GM04503 (cell line): ENCODE data around the gene SLC6A15.

ENCODE experiments used
- DNase-seq: peaks from one replicate; pipeline ENCODE4 v3.0.0-alpha.2; 2012; ENCODE audit warnings: low read depth

Gene SLC6A15

DNA sequence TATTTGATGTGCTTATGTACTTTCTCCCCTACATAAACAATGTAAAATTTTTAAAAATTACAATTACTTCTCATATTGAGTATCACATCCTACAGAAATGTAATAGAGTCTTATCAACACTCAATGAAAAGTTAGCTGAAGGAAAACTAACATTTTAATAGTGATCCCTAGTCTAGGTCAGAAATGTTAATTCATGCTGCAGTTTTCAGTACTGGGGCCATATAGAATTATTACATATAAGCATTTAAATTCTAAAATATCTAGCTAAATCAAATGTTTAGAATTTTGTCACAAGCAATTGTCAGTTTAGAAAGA lies 37.8 kb downstream of the SLC6A15 start:
- DNase-seq: no peak

- DNase-seq: peak; percentile 14
Observed at GRCh38 chr12:84874125-84874824, 38.3 kb downstream of the SLC6A15 start.

- DNase-seq: no peak
Observed at GRCh38 chr12:84862186-84862585, 50.4 kb downstream of the SLC6A15 start.

DNA sequence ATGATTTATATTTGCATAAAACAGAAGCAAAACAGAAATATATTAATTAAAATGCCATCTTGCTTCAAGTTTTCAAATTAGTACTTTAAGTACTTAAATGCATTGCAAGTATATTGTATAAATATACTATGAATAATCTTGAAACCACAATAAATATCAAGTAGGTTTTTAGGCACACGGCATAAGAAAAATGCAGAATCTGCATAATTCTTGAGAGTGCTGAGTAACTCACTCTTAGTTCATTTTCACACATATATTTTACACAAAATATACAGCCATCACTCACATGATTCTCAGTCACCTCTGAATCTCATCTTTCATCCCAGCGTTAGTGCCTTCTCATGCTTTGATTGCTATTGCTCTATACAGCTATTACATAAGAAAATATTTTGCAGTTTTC lies 51.9 kb downstream of the SLC6A15 start:
- no peak for DNase-seq

DNA sequence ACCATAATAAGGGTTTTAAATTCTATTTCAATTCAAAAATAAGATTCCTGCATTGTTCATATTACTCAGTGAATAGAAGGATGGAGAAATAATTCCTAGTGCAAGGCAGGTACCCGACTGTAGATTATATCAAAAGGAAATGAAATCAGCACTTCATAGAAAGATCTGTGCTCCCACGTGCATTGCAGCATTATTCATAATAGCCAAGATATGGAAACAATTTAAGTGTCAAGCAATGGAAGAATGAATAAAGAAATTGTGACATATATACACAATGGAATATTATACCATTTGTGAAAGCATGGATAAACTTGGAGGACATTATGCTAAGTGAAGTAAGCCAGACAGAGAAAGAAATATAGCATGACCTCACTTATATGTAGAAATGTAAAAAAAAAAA lies 53.8 kb downstream of the SLC6A15 start:
- DNase-seq: no peak

- DNase-seq: no peak
Observed at GRCh38 chr12:84857525-84858208, 54.9 kb downstream of the SLC6A15 start.

DNA sequence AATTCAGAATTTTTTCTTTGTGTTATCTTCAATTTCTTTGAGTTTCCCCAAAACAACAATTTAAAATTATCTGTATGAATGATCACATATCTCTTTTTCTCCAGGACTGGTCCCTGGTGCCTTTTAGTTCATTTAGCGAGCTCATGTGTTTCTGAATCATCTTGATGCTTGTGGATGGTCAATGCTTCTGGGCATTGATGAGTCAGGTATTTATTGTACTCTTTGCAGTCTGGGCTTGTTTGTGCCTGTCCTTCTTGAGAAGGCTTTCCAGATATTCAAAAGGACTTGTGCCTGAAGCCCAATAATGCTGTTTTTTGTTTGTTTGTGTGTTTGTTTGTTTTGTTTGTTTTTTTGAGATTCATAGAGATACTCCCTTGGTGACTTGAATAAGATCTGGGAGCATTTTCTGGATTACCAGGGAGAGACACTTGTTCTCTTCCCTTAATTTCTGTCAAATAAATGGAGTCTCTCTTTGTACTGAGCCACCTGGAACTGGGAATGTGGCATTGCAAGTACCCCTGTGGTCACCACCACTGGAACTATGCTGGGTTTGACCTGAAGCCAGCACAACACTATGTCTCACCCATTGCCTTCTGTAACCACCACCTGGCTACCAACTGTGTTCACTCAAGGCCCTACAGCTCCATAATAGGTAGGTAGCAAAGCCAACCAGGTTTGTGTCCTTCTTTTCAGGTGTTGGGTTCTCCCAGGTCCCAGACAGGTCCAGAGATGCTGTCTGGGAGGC lies 56.3 kb downstream of the SLC6A15 start:
- no peak for DNase-seq

GRCh38 chr12:84843593-84844144 lies 68.9 kb downstream of the SLC6A15 start:
- no peak for DNase-seq

DNA sequence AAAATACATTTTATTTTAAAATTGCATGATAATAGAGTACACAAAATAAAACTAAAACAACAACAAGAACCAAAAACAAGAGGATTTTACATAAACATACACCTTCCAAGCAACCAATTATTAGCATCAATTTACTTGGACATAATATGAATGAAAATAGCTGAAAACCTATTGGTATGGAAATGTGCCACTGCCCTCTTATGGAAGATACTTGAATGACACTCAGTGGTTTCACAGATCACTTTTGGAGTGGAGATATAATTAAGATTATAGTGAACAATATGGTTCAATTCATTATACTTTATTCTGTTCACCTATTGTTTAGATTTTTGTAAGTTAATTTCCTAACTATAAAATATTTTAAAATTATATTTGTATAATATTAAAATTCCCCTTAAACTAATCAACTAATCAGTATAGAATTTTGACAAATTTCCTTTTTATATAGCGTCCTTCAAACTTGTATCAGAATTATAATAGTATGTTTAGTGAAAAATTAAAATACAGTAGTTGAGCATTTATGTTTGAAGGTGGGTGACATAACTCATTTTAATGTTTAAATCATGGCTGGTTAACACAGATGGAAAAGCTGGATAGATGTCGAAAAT lies 70.1 kb downstream of the SLC6A15 start:
- no peak for DNase-seq

DNA sequence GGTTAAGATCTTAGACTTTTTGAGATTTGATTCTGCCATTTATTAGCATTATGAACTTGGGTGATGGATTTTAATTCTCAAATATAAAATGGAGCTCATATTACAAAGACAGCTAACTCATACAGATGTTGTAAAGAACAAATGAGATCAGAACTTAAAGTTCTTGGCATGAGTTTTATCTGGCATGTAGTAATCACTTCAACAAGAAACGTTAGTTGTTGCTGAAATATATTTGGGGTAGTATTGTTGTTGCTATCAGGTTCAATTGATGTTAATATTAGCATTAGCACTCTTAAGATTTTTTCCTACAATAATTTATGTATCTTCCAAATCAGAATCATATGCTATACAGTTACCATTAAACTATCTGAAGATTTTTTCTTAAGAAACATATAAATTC lies 71.0 kb downstream of the SLC6A15 start:
- DNase-seq: no peak

DNA sequence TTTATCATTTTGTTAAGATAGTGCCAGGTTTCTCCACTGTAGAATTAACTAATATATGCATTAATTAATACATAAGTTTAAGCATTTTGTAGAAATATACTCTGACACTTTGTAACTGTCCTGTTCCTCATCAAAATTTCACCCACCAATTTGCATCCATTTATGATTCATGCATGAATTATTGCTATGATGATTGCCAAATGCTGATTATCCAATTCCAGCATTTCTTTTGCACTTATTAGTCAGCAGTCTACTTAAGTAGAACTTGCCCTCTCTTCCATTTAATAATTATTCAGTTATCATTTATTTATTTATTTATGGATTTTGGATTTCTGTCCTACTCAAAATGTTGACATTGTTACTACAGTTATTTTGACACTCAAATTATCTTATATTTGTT lies 72.2 kb downstream of the SLC6A15 start:
- no peak for DNase-seq

GRCh38 chr12:84826925-84827324 lies 85.7 kb downstream of the SLC6A15 start:
- no peak for DNase-seq

DNA sequence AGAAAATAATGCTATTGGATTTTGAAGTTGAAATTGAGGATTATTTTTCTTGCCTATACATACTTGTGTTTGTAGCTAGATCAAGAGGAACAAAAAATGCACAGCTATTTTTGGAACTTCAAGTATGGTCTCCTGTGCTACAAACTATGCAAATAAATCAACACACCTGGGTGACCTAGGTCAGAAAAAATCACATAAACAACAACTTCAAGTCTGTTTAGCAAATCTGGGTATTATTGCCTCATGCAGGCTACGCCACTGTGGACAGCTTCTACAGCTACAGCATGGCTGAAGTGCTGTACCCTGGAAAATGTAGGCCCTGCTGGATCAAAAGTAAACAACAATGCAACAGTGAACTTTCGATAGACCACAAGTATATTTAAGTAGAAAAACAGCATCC lies 87.5 kb downstream of the SLC6A15 start:
- no peak for DNase-seq

DNA sequence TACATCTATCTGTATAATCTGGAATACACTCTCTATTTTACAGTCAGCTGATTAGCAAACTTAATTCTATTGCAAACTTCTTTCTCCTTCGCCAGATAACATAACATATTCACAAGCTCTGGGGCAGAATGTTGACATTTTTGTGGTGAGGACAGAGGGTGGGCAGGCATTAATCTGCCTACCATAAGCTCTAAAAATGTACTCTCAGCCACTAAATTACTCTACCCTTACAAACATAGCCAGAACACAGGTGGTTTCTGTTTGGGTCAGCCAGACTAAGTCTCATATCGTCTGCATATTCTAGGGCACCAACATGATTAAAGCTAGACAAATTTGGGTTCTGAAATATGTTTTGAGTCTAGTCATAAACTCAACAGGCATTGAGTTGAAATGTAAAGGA lies 90.1 kb downstream of the SLC6A15 start:
- peak; percentile 27 for DNase-seq

GRCh38 chr12:84816916-84817695 lies 95.5 kb downstream of the SLC6A15 start:
- DNase-seq: no peak

DNA sequence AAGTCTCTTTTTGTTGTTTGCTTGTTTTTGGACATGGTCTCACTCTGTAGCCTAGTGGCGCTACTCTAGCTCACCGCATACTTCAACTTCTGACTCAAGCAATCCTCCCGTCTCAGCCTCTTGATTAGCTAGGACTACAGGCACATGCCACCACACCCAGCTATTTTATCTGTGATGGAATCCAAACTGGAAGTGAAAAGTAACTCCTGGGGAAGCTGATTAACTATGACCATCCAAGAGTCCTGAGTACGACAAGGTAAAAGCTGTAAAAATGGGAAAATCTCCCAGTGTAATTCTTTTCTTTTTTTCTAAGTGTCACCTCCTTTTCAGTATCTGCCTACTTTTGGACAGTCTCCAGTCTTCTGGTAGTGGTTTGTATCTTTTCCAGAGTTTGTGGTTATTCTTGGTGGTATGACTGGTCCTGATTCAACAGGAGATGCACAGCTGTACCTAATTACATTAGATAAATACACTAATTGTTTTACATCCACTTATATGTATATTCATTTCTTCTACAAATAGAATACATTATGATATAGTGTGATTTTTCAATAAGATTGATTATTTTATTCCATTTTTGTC lies 97.8 kb downstream of the SLC6A15 start:
- peak; percentile 36 for DNase-seq

GRCh38 chr12:84813780-84814663 lies 98.6 kb downstream of the SLC6A15 start:
- DNase-seq: no peak

GRCh38 chr12:84811291-84811690 lies 101.3 kb downstream of the SLC6A15 start:
- DNase-seq: peak; percentile 9

GRCh38 chr12:84810611-84811010 lies 102.0 kb downstream of the SLC6A15 start:
- no peak for DNase-seq
